B cell (primary cell): ENCODE measurements around the gene FYN. TPM values are rescaled to one million over a fixed set of nuclear protein-coding genes. Genes with fewer than 3 reads are reported as not detected.

Experiments
- ATAC-seq: fragments of 200-7000 bp; cut with Tn5 transposase; one replicate; pipeline ENCODE4 v1.10.0; 2021; ENCODE audit warnings: low read depth, mild to moderate bottlenecking, moderate number of reproducible peaks, moderate library complexity
- CTCF ChIA-PET: fragments of 350-600 bp; sonication (Branson Sonifier 250); formaldehyde crosslinking; loops from one replicate; lab custom pipeline; 2021; ENCODE audit warnings: antibody characterized with exemption, inconsistent platforms; lab: Charles Lee
- POLR2A ChIA-PET: fragments of 350-600 bp; sonication (Branson Sonifier 250); formaldehyde crosslinking; loops from one replicate; lab custom pipeline; 2021; ENCODE audit warnings: antibody characterized with exemption; lab: Charles Lee
- DNase-seq: peaks from one replicate; pipeline ENCODE4 v3.0.0; 2013
- H2AFZ ChIP-seq: 2 replicates; pipeline ENCODE4 v1.6.1; 2012; ENCODE audit warnings: mild to moderate bottlenecking, low read depth, low read length; ENCODE audit not compliant: insufficient read depth, poor library complexity, severe bottlenecking
- H3K27ac ChIP-seq, 2 donors: 1 replicate in 1 of 2; 2 replicates in 1 of 2; pipeline ENCODE4 v1.5.1; 2012 to 2013; ENCODE audit warnings: low read length in 2 of 2, mild to moderate bottlenecking in 2 of 2, moderate library complexity in 1 of 2
- H3K27me3 ChIP-seq, 4 experiments: fragments of 200-600 bp in 1 of 4; sonication (generic) in 1 of 4; replicated peaks in 1 of 4; 1 replicate in 2 of 4; 2 replicates in 2 of 4; pipeline versions ENCODE4 v1.6.1 to v1.7.0; 2013 to 2016; ENCODE audit warnings: low read length in 3 of 4, mild to moderate bottlenecking in 2 of 4, mixed read lengths in 1 of 4, moderate library complexity in 1 of 4; ENCODE audit not compliant: insufficient read depth in 4 of 4, control insufficient read depth in 3 of 4; ENCODE audit errors: control extremely low read depth in 1 of 4
- H3K36me3 ChIP-seq, 2 experiments: replicated peaks in 1 of 2; 1 replicate in 1 of 2; 2 replicates in 1 of 2; pipeline versions ENCODE4 v1.6.1 to v1.7.1; 2013; ENCODE audit warnings: low read length in 1 of 2; ENCODE audit not compliant: insufficient read depth in 2 of 2, control insufficient read depth in 1 of 2; ENCODE audit errors: control extremely low read depth in 1 of 2, extremely low read depth in 1 of 2
- H3K4me1 ChIP-seq, 2 donors: fragments of 200-600 bp in 1 of 2; sonication (generic) in 1 of 2; 1 replicate in 1 of 2; 2 replicates in 1 of 2; pipeline versions ENCODE4 v1.5.1 to v1.6.1; 2013 to 2017; ENCODE audit warnings: low read length in 2 of 2; ENCODE audit not compliant: control insufficient read depth in 2 of 2, insufficient read depth in 2 of 2
- H3K4me2 ChIP-seq: replicated peaks from 2 replicates; pipeline ENCODE3; 2012; ENCODE audit warnings: mild to moderate bottlenecking, low read depth, low read length; ENCODE audit not compliant: poor library complexity, severe bottlenecking
- H3K4me3 ChIP-seq, 5 experiments: fragments of 200-600 bp in 1 of 5; sonication (generic) in 1 of 5; 1 replicate in 3 of 5; 2 replicates in 2 of 5; pipeline versions ENCODE4 v1.5.1 to v1.7.0; 2011 to 2016; ENCODE audit warnings: low read length in 4 of 5, mild to moderate bottlenecking in 4 of 5, low read depth in 2 of 5, control low read depth in 1 of 5, moderate library complexity in 1 of 5; ENCODE audit not compliant: insufficient read depth in 1 of 5; ENCODE audit errors: control extremely low read depth in 1 of 5, extremely low read depth in 1 of 5
- H3K79me2 ChIP-seq: fragments of 200-600 bp; sonication (generic); one replicate; pipeline ENCODE4 v1.6.0; 2016; ENCODE audit warnings: low read length; ENCODE audit not compliant: control insufficient read depth, insufficient read depth
- H3K9ac ChIP-seq: fragments of 200-600 bp; sonication (generic); 2 replicates; pipeline ENCODE4 v1.6.1; 2017; ENCODE audit warnings: mild to moderate bottlenecking, low read length, moderate library complexity
- H3K9me3 ChIP-seq, 3 donors: one replicate each; pipeline versions ENCODE4 v1.6.1 to v1.7.1; 2013; ENCODE audit warnings: low read length in 2 of 3; ENCODE audit not compliant: control insufficient read depth in 2 of 3, insufficient read depth in 1 of 3; ENCODE audit errors: control extremely low read depth in 1 of 3
- H4K20me1 ChIP-seq: 2 replicates; pipeline ENCODE4 v1.6.0; 2012; ENCODE audit warnings: mild to moderate bottlenecking, low read length; ENCODE audit not compliant: insufficient read depth, control insufficient read depth, poor library complexity, severe bottlenecking
- H3K27ac Mint-ChIP-seq: one replicate; pipeline ENCODE4 v1.8.0; 2021; ENCODE audit warnings: mixed read lengths
- H3K27me3 Mint-ChIP-seq: one replicate; pipeline ENCODE4 v1.8.0; 2021; ENCODE audit warnings: mixed read lengths
- H3K4me1 Mint-ChIP-seq: one replicate; pipeline ENCODE4 v1.8.0; 2021; ENCODE audit warnings: mixed read lengths
- H3K4me3 Mint-ChIP-seq: one replicate; pipeline ENCODE4 v1.8.0; 2021; ENCODE audit warnings: mixed read lengths
- H3K9me3 Mint-ChIP-seq: one replicate; pipeline ENCODE4 v1.8.0; 2022; ENCODE audit warnings: mixed read lengths; ENCODE audit not compliant: insufficient read depth
- EZH2 ChIP-seq: IDR thresholded peaks from 2 replicates; pipeline ENCODE4 v1.6.1; 2012; ENCODE audit warnings: borderline replicate concordance, low read depth, mild to moderate bottlenecking, moderate library complexity, low read length; ENCODE audit not compliant: insufficient read depth, poor library complexity, severe bottlenecking
- WGBS: methylation state at CpG from one replicate; pipeline ENCODE4 v1.1.5; 2013; ENCODE audit warnings: missing lambda C conversion rate; ENCODE audit not compliant: insufficient coverage; 5-methylcytosine and 5-hydroxymethylcytosine counted together
- intact Hi-C: fragments of 100-400 bp; cut with micrococcal nuclease; formaldehyde crosslinking; loops from one replicate; pipeline ENCODE4 v1.10.0; 2022
- polyA plus RNA-seq: library from polyadenylated mRNA; depleted of rRNA; stranded (reverse); fragments of >200 nt; gene quantifications from 2 replicates; pipeline ENCODE4 v1.2.3, GENCODE V29; 2012
- total RNA-seq, 2 donors: library from RNA; stranded (reverse); fragments of 120-200 nt in 1 of 2; gene quantifications; 1 replicate in 1 of 2; 2 replicates in 1 of 2; pipeline versions ENCODE4 v1.2.3 to v1.2.4, GENCODE V29; 2013 to 2022
- TF ChIP-seq, protein P1 (sequence below): fragments of 200-600 bp; IDR thresholded peaks from one replicate; pipeline ENCODE4 v1.8.0; 2022; ENCODE audit warnings: antibody characterized with exemption, mild to moderate bottlenecking

Gene FYN
- total and polyA plus RNA-seq, 2 donors (not counting 1 experiment from before 2014, with no cell fraction given) = 54.1 to 94.0 TPM

- no peak for ATAC-seq
- no peak overlapping the region for H2AFZ ChIP-seq
Observed at GRCh38 chr6:111759331-111759835, 113.9 kb downstream of the FYN start.

DNA sequence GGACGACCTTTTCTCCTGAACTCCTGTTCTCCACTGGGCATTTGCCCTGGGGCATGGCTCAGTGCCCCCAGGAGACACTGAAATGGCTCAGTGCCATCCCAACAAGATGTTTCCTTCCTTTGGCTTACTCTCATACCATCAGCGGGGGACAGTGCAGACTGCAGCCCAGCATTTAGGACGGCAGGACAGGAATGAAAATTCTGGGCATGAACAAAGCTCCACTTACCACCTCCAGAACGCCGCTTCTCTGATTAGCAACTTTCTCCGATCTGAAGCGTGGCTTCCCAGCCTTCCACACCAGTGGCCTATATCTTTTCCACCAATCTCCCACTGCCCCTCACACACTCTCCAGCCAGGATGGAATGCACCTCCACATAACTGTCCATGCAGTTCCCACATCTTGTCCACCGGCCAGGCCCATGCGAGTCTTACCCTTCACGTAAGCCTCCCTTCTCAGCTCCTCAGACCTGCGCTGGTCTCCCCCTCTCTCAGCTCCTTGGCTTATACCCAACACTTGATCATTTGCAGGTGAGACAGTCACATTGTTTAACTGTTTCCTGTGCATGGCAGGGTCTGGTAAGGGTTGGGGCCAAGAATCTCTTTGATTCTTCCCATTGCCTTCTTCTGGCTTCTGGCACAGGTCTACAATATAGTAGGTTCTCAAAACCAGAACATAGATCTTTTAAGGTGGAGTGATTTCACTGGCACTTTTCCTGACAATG, 114.5 kb downstream of the FYN start:
- H3K9ac ChIP-seq = no peak overlapping the region
- H3K36me3 ChIP-seq = no peaks in the 10 kb centered on the region
- ChIA-PET POLR2A (no interaction called here), CTCF (no interaction called here)
- peaks cover 54% of the 10 kb centered on the region for H3K79me2 ChIP-seq
- no peak overlapping the region for H2AFZ ChIP-seq
- Mint-ChIP-seq H3K27me3 (no peaks in the 10 kb centered on the region), H3K4me1 (peaks cover 56% of the 10 kb centered on the region), H3K4me3 (no peak overlapping the region), H3K9me3 (no peaks in the 10 kb centered on the region), H3K27ac (no peak overlapping the region)
- WGBS = 96% methylated on average over 7 of the region's 11 CpGs
- no peak overlapping the region for H3K4me2 ChIP-seq
- no peak overlapping the region for H3K27ac ChIP-seq
- ATAC-seq (no peak), DNase-seq (no peak)
- intact Hi-C loops = no loop called here
- TF ChIP-seq EZH2 = no peak
- TF ChIP-seq, protein P1, sequence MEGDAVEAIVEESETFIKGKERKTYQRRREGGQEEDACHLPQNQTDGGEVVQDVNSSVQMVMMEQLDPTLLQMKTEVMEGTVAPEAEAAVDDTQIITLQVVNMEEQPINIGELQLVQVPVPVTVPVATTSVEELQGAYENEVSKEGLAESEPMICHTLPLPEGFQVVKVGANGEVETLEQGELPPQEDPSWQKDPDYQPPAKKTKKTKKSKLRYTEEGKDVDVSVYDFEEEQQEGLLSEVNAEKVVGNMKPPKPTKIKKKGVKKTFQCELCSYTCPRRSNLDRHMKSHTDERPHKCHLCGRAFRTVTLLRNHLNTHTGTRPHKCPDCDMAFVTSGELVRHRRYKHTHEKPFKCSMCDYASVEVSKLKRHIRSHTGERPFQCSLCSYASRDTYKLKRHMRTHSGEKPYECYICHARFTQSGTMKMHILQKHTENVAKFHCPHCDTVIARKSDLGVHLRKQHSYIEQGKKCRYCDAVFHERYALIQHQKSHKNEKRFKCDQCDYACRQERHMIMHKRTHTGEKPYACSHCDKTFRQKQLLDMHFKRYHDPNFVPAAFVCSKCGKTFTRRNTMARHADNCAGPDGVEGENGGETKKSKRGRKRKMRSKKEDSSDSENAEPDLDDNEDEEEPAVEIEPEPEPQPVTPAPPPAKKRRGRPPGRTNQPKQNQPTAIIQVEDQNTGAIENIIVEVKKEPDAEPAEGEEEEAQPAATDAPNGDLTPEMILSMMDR = no peak
- no peaks in the 10 kb centered on the region for H4K20me1 ChIP-seq
- no peaks in the 10 kb centered on the region for H3K27me3 ChIP-seq
- H3K4me1 ChIP-seq = peaks cover 31 to 40% of the 10 kb centered on the region in 2 donors
- H3K9me3 ChIP-seq = no peaks in the 10 kb centered on the region
- H3K4me3 ChIP-seq = no peak overlapping the region

More at GRCh38 chr6:111759331-111759835, 113.9 kb downstream of the FYN start:
- no peaks in the 10 kb centered on the region for H3K36me3 ChIP-seq
- Mint-ChIP-seq H3K4me3 (no peak overlapping the region), H3K27ac (no peak overlapping the region), H3K9me3 (no peaks in the 10 kb centered on the region), H3K27me3 (no peaks in the 10 kb centered on the region), H3K4me1 (peaks cover 57% of the 10 kb centered on the region)
- intact Hi-C loops = no loop called here
- H3K4me2 ChIP-seq = no peak overlapping the region
- H3K4me3 ChIP-seq = no peak overlapping the region
- H4K20me1 ChIP-seq = no peaks in the 10 kb centered on the region
- no peak for TF ChIP-seq EZH2
- TF ChIP-seq, protein P1 = no peak
- no peak overlapping the region for H3K27ac ChIP-seq
- no peaks in the 10 kb centered on the region for H3K27me3 ChIP-seq
- H3K9me3 ChIP-seq = no peaks in the 10 kb centered on the region
- DNase-seq = no peak
- 84% methylated on average over 6 of the region's 10 CpGs for WGBS
- H3K79me2 ChIP-seq = peaks cover 48% of the 10 kb centered on the region
- no peak overlapping the region for H3K9ac ChIP-seq
- ChIA-PET CTCF (interaction anchor here (0.7 kb wide), 1 partner anchor 8 kb away, joined by 3 read pairs; no protein-coding TSS in a partner anchor), POLR2A (no interaction called here)
- peaks cover 36 to 42% of the 10 kb centered on the region in 2 donors for H3K4me1 ChIP-seq
